DMS153 (cell line): Measurements from ENCODE around the gene CSNK1A1.
"Not testable (repeated sequence)": the region's sequence is repeated elsewhere in the genome, so short reads cannot be mapped to it uniquely, and the experiment has no call there.

Experiments used
- DNase-seq: peaks from one replicate; lab custom pipeline; 2025; lab: John Stamatoyannopoulos, UW

CSNK1A1 gene

DNA sequence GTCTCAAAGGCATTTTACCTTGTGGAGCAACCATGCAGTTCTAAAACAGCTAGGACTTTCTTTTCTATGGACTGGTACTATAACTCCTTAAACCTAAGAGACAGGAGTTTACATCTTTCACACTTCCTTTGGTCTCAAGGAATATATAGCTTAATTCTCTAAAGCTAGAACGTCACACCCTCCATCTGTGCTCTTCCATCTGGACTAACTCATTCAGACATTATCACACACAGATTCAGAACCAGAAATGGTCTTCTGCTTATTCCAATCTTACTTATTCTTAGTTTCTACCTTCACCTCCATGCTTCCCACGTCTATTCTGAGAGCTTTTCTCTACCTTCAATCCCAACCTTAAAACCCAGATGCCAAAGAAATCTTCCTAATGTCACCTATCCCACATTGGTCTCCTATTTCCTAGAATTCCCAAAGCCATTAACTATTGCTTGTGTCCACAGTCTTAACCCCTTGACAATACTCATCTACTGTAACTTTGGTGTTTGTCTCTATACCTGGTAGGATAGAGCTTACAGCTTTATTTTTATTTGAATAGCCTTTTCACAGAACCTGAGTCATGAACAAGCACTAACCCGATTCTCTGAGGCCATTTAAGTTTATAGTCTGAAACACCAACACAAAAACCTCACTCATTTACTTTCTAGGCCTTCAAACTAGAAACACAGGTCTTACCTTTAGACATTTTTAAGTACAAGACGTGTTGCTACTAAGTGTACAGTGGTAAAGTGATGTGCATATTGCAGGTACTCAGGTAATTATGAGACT, 22.8 kb downstream of the CSNK1A1 start:
- no peak for DNase-seq

DNA sequence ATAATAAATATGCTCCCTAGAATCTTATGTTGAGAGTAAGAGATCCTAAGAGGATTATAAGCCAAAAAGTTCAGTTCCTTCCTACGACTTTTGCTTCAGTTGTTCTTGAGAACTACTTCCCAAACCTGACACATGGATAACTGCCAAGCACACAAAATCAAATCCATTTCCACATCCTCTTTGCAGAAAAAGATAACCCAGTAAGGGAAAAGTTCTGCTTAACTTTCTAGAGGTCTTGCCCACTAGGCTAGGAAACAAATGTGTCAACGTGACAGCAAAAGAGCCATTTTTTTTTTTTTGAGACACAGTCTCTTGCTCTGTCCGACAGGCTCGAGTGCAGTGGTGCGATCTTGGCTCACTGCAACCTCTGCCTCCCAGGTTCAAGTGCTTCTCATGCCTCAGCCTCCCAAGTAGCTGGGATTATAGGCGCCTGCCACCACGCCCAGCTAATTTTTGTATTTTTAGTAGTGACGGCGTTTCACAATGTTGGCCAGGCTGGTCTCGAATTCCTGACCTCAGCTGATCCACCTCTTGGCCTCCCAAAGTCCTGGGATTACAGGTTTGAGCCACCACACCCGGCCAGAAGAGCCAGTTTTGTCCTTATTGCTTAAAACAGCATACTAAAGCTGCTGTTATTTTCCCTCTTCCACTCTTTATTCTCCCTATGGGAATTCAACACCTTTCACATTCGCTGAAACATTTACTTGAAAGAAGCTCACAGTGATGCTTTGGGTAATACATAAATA, 24.2 kb downstream of the CSNK1A1 start:
- DNase-seq, result no peak

DNA sequence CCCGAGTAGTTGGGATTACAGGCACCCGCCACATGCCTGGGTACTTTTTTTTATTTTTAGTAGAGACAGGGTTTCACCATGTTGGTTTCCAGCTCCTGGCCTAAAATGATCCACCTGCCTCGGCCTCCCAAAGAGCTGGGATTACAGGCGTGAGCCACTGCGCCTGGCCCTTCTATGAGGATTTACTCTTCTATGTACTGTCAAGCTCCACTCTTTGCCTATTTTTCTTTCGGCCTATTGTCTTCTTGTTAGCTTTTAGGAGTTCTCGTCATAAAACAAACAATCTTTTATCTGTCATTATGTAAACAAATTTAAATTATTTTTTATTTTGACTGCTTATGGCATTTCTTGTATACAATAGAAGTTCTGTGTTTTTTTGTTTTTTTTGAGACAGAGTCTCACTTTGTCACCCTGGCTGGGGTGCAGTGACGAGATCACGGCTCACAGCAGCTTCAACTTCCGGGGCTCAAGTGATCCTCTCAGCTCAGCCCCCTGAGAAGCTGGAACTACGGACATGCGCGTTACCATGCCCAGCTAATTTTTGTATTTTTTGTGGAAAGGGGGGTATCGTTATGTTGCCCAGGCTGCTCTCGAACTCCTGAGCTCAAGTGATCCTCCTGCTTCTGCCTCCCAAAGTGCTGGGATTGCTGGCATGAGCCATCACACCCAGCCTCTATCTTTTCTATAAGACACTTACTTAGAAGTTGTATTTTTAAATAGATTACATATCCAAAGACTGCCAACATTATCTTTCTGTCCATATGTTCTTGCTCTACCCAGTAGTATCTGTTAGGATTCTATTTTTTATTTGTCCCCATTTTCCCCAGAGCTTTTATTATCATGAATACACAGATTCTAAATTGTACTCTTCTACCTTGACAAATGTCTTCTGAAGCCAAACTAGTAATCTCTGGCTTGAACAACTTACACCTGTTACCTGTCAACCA, 29.2 kb downstream of the CSNK1A1 start:
- DNase-seq, result no peak

DNA sequence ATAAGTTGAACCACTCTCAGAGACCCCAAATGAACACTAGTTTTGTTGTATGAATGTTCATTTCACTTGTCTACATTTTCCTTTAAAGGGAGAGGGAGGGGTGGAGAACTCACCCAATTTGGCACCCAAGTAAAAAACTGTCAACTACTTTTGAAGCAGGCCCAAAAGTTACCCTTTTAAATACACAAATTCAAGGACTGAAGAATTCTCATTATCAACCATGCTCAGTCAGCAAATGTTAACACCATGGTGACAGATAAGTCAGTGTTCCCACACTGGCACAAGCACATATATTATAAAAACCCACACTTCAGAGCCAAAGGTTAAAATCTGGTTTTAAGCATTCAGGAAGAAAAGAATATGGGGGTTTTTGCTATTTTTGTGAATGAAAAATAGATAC, 31.6 kb downstream of the CSNK1A1 start:
- DNase-seq, result no peak

DNA sequence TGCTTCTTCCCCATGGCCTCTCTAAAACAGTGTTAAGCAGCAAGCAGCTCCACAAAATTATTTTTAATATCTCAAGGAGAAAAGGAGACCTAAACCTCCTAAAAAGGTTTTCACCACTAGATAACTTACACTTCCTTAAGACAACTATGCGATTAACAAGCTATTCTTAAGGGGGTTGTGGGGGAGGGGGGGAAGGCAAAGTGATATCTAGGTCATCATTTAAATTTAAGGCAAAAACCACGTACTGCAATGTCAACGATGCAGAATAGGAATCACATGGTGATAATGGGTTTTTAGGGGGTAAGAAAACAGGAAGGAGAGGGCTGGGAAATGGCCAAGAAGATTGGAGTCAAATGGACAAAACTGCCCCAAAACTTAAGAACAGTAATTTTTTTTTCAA, 32.6 kb downstream of the CSNK1A1 start:
- DNase-seq, result no peak

DNA sequence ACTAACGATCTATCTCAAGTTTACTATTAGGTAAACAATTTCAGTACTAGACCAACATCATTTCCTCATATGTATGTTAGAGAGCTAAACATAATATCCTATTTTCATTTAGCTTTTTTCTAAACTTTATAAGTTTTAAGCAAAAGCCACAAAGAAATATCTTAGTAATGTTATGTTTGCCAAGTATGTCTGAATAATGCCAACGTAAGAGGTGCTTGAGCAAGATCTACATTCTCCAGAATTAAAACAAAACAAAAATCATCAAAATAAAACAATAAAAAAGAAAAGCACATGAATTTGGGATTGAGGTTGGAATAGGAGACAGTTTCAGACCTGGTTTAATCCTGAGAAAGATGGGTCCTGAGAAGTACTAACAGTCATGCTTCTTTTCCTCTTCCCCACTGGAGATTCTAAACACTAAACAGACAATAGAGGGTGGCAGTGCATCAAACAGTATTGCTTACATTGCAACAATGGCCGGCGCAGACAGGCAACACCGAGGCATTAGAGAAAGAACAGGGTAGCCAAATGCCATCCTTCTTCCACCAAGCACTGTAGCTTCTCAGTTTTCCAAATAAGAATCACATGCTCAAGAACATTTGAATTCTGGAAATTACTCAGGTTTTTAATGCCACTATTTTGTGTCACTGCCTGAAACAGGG, 33.6 kb downstream of the CSNK1A1 start:
- DNase-seq, result no peak

DNA sequence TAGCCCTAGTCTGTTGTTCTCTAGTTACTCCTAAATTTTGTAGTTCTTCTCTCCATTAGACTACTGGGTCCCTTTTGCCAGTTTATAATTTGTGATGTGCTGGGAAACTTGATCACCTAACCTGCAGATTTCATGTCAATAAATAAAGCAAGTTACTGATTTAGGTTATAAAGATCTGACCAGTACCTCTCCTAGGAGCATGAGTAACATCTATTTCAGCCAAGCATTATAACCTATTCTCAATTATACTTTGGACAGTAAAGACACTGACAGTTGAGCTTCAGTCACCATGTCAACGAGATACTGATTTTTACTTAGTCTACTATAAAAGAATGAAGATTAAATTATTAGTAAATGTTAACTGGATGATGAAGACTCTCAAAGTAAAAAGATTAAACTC, 36.7 kb downstream of the CSNK1A1 start:
- DNase-seq, result no peak

DNA sequence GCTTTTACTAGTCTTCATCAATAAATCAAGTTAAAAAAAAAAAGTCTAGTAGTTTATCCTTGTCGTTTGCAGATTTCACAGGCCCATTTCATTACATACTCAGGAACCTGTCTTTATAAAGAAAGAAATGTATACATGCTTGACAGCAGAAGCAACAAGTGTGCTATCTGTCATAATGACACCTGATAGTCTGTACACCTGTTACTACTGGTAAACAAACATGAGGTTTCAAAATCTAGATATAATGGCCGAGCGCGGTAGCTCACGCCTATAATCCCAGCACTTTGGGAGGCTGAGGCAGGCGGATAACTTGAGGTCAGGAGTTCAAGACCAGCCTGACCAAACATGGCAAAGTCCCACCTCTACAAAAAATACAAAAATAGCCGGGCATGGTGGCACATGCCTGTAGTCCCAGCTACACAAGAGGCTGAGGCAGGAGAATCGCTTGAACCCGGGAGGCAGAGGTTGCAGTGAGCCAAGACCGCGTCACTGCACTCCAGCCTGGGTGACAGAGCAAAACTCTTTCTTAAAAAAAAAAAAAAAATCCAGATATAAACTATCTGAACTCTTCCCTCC, 37.8 kb downstream of the CSNK1A1 start:
- DNase-seq, result not testable (repeated sequence)

DNA sequence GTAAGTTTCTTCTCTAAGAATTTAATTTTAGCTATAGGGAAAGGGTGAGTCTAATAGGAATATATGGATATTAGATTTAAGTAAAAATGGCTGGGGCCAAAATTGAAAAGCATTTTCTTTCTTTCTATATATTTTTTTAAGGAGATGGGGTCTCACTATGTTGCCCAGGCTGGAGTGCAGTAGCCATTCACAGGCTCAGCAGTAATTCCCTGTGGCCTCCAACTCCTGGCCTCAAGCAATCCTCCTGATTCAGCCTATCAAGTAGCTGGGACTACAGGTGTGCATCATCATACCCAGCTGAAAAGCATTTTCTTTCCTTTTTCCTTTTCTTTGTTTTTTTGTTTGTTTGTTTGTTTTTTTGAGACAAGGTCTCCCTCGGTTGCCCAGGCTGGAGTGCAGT, 41.1 kb downstream of the CSNK1A1 start:
- DNase-seq, result no peak

DNA sequence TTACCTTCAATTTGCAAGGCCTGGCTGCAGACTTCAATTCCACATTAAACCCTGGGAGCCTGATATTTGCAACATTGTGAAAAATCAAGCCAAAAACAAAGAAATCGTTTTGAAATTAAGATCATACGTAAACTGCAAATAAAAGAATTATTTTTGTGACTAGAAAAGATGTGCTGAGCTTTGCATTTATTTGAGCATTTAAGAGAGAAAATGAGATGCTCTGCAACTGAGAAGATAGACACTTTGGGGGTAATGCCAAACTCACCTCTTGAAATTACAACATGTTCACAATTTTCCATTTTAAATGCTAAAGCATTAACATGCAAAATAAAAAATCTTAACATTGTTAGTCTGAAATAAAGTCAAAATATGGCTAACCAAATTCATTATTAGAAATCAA, 46.6 kb downstream of the CSNK1A1 start:
- DNase-seq, result no peak

DNA sequence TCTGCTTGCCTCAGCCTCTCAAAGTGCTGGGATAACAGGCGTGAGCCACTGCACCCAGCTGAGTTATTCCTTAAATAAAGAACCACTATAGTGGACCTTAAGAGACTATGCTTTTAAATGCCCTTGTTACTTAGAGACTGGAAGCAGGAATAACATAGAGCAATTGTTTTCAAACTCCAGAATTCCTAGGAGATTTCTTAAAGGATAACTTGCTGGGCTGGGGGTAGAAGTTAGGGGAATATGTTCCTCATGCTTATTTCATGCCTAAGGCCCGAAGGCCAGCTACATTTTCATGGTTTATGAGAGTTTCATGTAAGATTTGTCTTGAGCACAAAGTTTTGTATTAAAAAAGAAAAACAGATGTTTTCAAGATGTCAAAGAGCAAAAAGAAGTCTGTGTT, 48.2 kb downstream of the CSNK1A1 start:
- no peak for DNase-seq

DNA sequence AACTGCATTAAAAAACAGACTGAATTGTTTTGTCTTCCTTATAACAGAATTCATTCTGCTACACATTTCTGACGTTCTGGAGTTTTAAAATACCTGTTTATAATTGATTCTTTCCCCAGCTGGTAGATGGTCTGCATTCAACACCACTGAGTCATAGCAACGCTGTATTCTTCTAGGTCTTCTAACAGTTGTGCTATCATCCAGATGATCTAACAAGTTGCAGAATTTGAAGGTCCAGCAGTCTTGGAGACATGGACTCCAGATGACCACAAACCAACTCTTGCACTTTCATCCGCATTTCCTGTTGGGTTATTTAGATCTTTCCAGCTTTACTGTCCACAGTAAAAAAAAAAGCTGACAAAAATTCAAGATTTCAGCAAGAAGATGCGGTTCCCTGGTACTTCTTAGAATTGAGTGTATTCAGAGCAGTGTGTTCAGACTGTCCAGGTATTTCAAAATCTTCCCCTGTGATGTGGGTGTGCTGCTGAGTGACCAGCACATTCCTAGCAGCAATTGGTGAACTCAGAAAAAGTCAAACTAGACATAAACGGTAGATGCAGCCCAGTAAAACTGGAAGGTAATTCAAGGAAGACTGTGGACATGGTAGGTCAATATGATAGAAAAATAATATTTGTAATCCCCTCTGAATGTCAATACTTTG, 50.2 kb downstream of the CSNK1A1 start:
- DNase-seq, result no peak

DNA sequence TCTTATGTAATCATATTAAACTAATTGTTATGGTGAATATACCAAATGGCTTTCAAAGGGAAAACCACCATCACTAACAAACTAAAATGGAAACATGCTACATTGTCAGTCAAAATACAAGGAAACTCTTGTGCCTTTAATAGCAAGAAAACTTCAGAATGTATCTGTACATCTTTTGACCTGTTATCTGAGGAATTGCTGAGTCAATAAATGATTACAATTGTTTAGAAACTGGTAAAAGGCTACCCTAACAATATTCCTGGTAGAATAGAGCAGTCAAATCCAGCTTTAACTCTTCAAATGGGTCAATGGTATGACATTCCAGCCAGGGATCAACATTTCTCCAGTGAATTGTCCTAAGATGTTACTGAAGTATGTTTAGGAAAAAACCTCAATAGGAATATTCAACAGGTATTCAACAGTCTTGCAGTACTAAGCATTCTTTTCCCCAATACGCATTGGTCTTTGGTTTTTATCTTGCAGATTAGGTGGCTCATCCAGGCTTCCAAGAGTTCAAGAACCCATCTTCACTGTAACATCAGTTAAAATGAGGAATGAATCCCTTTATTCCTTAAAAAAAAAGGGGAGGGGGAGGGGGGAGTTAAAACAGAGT, 52.4 kb downstream of the CSNK1A1 start:
- DNase-seq, result no peak

DNA sequence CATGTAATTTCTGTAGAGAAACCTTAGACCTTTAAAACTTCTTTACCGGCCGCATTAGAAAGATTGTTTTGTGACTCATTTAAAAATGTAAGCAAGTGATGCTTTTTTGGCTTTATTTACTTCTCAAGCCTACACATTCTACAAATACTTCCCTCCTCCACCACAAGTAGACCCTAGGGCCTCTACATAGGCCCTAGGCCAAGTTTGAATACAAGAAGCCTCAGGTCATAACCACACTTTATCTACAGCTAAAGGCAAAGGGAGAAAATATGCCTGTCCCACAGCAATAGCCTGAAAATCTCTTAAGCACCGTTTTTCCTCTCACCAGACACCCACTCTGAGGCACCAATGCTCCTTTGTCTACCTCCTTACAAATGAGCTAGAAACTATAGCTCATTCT, 53.9 kb downstream of the CSNK1A1 start:
- no peak for DNase-seq

DNA sequence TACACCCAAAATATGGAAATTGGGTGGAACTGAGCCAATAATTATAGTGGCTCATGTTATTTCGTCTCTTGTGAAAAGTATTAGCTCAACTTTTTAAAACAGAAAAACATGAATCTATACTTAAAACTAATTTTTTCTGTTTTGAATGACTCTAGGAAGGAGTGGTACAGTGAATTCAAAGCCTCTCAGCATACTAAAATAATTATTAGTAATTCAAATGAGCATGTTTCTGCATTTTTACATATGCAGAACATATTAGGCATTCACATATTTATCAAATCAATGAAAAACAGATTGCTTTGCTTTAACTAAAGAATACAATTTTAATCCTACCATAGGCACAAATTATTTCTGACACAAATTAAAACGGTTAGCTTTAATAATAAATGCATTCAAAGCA, 54.3 kb downstream of the CSNK1A1 start:
- no peak for DNase-seq

DNA sequence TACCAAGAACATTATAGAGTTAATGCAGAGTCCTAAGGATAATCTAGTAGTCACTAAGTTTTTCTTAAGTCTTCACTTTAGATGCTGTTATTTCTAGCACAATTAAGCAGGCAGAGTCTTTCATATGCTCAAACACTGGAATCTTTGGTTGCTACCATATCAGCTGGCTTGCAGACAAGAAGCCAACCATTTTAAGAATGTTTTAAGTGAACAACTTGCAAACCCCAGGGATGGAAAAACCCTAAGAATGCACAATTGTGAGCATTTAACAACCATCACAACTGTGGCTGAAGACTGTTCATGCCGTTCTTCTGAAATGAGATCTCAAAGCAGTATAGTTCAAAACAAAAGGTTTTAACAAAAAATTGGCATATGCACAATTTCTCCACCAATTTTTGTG, 55.1 kb downstream of the CSNK1A1 start:
- no peak for DNase-seq

DNA sequence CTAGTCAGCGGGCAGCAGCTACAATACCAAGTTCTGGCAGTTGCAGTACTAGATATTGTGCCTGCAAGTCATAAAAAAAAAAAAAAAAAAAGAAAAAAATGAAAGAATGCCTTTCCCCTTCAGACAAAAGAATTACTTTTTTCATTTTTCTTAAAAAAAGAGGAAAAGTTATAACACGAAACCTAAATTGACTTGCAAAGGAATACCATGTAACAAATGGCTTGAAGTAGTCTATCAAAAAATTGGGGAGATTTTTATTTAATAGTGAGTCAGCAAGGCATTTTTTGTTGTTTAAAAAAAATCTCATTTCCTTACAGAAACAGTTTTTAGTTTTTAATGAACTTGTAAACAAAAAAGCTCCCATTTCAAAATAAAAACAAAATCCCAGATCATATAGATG, 55.6 kb downstream of the CSNK1A1 start:
- DNase-seq, result no peak

DNA sequence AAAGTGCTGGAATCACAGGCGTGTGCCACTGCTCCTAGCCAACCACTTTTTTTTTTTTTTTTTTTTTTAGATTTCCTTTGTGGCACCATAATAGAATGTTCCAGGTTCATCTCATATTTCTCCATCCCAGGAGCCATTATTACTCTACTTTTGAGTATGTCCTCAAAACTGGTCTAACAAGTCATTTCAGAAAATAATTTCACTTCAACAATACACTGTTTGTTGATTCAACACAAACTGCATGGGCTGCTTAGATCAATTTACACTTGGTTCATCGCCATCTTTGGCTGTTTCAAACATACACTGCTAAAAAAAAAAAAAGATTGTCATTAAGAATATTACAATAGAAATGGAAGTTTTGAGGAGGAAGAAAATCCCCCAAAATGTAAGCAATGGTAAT, 57.9 kb downstream of the CSNK1A1 start:
- DNase-seq, result peak; percentile 35

DNA sequence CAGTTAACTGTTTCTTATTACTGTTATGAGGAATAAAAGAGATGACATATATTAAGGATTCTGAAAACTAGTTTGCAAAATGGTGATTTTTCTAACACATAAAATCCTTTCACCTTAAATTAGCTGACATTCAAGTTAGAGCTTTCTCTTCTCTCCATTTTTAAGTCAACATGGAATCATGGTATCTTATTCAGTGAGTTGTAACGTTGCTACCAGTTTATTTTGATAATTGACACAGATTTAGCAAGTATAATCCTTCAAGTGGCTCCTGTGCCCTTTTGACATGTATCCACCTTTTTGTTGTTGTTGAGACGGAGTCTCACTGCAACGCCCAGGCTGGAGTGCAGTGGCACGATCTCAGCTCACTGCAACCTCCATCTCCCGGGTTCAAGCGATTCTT, 58.5 kb downstream of the CSNK1A1 start:
- DNase-seq, result no peak

DNA sequence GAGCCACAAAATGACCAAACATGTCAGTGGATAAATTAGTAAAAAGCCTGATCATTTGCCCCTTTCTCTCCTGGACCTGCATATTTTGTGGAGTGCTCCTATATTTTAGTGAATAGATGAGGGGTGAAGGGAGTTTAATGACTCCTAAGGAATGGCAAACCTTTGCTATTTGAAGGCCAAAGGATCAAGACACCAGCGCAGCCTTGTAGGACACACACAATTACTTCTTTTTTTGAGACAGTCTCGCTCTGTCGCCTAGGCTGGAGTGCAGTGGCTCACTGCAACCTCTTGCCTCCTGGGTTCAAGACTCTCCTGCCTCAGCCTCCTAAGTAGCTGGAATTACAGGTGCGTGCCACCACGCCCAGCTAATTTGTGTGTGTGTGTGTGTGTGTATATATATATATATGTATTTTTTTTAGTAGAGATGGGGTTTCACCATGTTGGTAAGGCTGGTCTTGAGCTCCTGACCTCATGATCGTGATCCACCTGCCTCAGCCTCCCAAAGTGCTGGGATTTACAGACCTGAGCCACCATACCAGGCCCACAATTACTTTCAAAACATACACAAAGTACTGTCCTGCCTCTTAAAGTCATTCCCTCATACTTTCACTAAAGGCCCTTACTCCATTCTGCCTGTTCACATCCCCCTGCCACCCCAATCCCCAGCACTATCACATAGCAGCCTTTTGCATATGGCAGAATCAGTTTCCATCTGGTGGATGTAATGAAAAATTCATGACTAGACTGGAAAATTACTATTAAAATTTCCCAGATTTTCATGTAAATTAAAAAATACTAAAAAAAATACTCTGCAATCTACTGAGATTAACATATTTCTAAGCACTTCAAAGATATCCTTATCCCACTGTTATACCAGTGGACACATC, 60.4 kb downstream of the CSNK1A1 start:
- no peak for DNase-seq
